Tibial nerve (tissue), 4 donors: Measurements from ENCODE around the gene STYXL1. TPM values are rescaled to one million over a fixed set of nuclear protein-coding genes. Genes with fewer than 3 reads are reported as not detected.

Experiments
- DNase-seq, 2 donors: peaks; one replicate each; pipeline ENCODE4 v3.0.0-alpha.2; 2019; ENCODE audit warnings: low spot score in 2 of 2
- H3K27ac ChIP-seq, 4 donors: fragments of 200-600 bp; sonication (generic) in 3 of 4; one replicate each; pipeline ENCODE4 v1.5.1; 2017 to 2019; ENCODE audit warnings: mild to moderate bottlenecking in 1 of 4
- H3K27me3 ChIP-seq, 2 donors: fragments of 200-600 bp; sonication (generic) in 1 of 2; one replicate each; pipeline versions ENCODE4 v1.5.1 to v1.6.0; 2017 to 2019
- H3K36me3 ChIP-seq, 3 donors: fragments of 200-600 bp; sonication (generic); one replicate each; pipeline ENCODE4 v1.5.1; 2018 to 2019
- H3K4me1 ChIP-seq, 4 donors: fragments of 200-600 bp; sonication (generic) in 3 of 4; one replicate each; pipeline ENCODE4 v1.5.1; 2017 to 2019
- H3K4me3 ChIP-seq, 4 donors: fragments of 200-600 bp; sonication (generic) in 3 of 4; one replicate each; pipeline ENCODE4 v1.5.1; 2017 to 2019; ENCODE audit warnings: mild to moderate bottlenecking in 1 of 4, moderate library complexity in 1 of 4
- H3K9me3 ChIP-seq, 4 donors: fragments of 200-600 bp; sonication (generic) in 3 of 4; one replicate each; pipeline ENCODE4 v1.5.1; 2017 to 2019
- EP300 ChIP-seq, 2 donors: sonication (generic); formaldehyde crosslinking; IDR thresholded peaks; one replicate each; pipeline ENCODE4 v1.6.1; 2017; ENCODE audit warnings: antibody characterized with exemption in 2 of 2, mild to moderate bottlenecking in 1 of 2
- POLR2A ChIP-seq, 2 donors: fragments of 450-650 bp; IDR thresholded peaks; one replicate each; pipeline ENCODE4 v1.6.1; 2017; ENCODE audit warnings: antibody characterized with exemption in 2 of 2, mild to moderate bottlenecking in 2 of 2, moderate library complexity in 2 of 2
- WGBS, 2 donors: methylation state at CpG; one replicate each; pipeline ENCODE4 v1.1.5; 2018; 5-methylcytosine and 5-hydroxymethylcytosine counted together
- total RNA-seq, 4 donors: library from RNA; depleted of rRNA; stranded (reverse); fragments of >200 nt; gene quantifications; one replicate each; pipeline ENCODE4 v1.1.0, GENCODE V29; 2016
- TF ChIP-seq, protein P1 (sequence below), 5 experiments: fragments of 200-600 bp in 3 of 5; fragments of 450-650 bp in 2 of 5; sonication (generic) in 3 of 5; IDR thresholded peaks; one replicate each; pipeline ENCODE4 v1.5.1; 2016 to 2019; ENCODE audit warnings: antibody characterized with exemption in 5 of 5, mild to moderate bottlenecking in 3 of 5, moderate library complexity in 2 of 5

The STYXL1 gene
- total RNA-seq, 4 donors from 2014 or later: 9.9 to 45.7 (median 29.0) TPM

- no peak overlapping the region for H3K27ac ChIP-seq
- H3K27me3 ChIP-seq: no peaks in the 10 kb centered on the region
- no peak for DNase-seq
- H3K9me3 ChIP-seq: peaks cover 0 to 12% (median 0%) of the 10 kb centered on the region in 4 donors
- no peak overlapping the region for H3K4me3 ChIP-seq
- no peaks in the 10 kb centered on the region for H3K36me3 ChIP-seq
- TF ChIP-seq, protein P1, sequence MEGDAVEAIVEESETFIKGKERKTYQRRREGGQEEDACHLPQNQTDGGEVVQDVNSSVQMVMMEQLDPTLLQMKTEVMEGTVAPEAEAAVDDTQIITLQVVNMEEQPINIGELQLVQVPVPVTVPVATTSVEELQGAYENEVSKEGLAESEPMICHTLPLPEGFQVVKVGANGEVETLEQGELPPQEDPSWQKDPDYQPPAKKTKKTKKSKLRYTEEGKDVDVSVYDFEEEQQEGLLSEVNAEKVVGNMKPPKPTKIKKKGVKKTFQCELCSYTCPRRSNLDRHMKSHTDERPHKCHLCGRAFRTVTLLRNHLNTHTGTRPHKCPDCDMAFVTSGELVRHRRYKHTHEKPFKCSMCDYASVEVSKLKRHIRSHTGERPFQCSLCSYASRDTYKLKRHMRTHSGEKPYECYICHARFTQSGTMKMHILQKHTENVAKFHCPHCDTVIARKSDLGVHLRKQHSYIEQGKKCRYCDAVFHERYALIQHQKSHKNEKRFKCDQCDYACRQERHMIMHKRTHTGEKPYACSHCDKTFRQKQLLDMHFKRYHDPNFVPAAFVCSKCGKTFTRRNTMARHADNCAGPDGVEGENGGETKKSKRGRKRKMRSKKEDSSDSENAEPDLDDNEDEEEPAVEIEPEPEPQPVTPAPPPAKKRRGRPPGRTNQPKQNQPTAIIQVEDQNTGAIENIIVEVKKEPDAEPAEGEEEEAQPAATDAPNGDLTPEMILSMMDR (IDR thresholded peaks at IDR 0.05): no peak
- no peak for TF ChIP-seq POLR2A (IDR thresholded peaks at IDR 0.05)
- no peak for TF ChIP-seq EP300 (IDR thresholded peaks at IDR 0.05)
- 93 to 94% methylated on average over 35 of the region's 35 CpGs for WGBS, 2 donors
- peaks cover 0 to under 1% (median 0%) of the 10 kb centered on the region in 4 donors for H3K4me1 ChIP-seq
Observed at GRCh38 chr7:76074306-76074971, 26.6 kb upstream of the STYXL1 start.

DNA sequence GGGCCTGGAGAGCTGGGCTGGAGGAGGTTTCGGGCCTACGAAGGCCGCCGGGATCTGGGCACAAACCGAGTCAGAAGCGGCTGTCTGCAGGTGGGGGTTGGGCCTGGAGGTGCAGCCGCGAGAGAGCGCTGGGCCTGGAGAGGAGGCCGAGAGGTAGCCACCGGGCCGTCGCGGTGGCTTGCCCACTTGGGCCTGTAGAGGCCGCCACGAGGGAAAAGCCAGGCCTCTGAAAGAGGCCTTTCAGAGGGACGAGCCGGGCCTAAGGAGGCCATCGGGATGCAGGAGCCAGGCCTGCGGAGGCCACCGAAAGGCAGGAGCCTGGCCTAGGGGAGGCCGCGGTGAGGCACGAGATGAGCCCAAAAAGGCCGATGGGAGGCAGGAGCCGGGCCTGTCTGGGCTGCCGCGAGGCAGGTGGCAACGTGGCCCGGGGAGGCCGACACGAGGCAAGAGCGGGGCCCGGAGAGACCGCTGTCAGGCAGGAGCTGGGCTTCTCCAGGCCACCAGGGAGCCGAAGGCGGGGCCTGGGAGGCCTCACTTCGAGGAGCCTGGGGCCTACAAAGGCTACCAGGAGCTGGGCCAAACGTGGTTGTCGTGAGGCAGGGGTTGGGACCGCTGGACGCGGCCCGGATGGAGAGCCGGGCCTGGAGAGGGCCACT, 25.7 kb upstream of the STYXL1 start:
- 93% methylated on average over 45 of the region's 45 CpGs for WGBS, 2 donors
- peaks cover 0 to 12% (median 0%) of the 10 kb centered on the region in 4 donors for H3K9me3 ChIP-seq
- no peak for DNase-seq
- H3K36me3 ChIP-seq: no peaks in the 10 kb centered on the region
- TF ChIP-seq POLR2A (IDR thresholded peaks at IDR 0.05): no peak
- TF ChIP-seq, protein P1 (IDR thresholded peaks at IDR 0.05): no peak
- no peak for TF ChIP-seq EP300 (IDR thresholded peaks at IDR 0.05)
- H3K27ac ChIP-seq: no peak overlapping the region
- H3K27me3 ChIP-seq: no peaks in the 10 kb centered on the region
- H3K4me1 ChIP-seq: peaks cover 0 to 6% (median 0%) of the 10 kb centered on the region in 4 donors
- H3K4me3 ChIP-seq: no peak overlapping the region

GRCh38 chr7:76072243-76073148, 24.7 kb upstream of the STYXL1 start:
- WGBS, 2 donors: 90 to 93% methylated on average over 47 of the region's 47 CpGs
- TF ChIP-seq, protein P1 (IDR thresholded peaks at IDR 0.05): no peak
- no peak for TF ChIP-seq EP300 (IDR thresholded peaks at IDR 0.05)
- TF ChIP-seq POLR2A (IDR thresholded peaks at IDR 0.05): no peak
- H3K27me3 ChIP-seq: no peaks in the 10 kb centered on the region

DNA sequence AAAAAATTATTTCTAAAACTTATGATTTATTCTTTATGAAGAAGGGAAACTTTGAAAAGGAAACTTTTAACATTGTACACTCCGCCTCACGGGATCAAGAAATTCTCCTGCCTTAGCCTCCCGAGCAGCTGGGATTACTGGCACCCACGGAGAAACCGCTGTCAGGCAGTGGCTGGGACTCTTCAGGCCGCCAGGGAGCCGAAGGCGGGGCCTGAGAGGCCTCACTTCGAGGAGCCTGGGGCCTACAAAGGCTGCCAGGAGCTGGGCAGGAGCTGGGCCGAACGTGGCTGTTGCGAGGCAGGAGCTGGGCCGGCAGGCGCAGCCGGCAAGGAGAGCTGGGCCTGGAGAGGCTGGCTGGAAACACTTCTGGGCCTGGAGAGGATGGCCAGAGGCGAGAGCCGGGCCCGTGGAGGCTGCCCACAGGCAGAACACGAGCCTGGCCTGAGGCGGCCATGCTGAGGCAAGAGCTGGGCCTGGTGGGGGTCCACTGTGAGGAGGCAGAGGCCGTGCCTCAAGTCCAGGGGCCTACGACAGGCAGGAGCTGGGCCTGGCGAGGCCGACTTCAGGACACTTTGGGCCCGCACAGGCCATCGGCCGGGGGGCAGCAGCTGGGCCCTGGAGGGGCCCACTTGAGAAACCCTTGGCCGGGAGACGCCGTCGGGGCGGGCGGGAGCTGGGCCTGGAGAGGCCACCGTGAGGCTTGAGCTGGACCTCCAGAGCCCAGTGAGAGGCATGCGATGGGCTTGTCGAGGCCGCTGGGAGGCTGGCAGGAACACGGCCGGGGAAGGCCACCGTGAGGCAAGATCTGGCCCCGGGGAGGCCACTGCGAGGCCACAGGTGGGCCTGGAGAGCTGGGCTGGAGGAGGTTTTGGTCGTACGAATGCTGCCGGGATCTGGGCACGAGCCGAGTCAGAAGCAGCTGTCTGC, 23.8 kb upstream of the STYXL1 start:
- DNase-seq: no peak
- WGBS, 2 donors: 88 to 90% methylated on average over 44 of the region's 47 CpGs
- no peak overlapping the region for H3K4me3 ChIP-seq
- TF ChIP-seq, protein P1 (IDR thresholded peaks at IDR 0.05): no peak
- TF ChIP-seq EP300 (IDR thresholded peaks at IDR 0.05) (no peak), POLR2A (IDR thresholded peaks at IDR 0.05) (no peak)
- peaks cover 0 to 15% (median 0%) of the 10 kb centered on the region in 3 donors for H3K36me3 ChIP-seq
- peaks cover 0 to 12% (median 0%) of the 10 kb centered on the region in 4 donors for H3K9me3 ChIP-seq
- peaks cover 0 to 6% (median 0%) of the 10 kb centered on the region in 4 donors for H3K4me1 ChIP-seq
- H3K27me3 ChIP-seq: no peaks in the 10 kb centered on the region
- H3K27ac ChIP-seq: no peak overlapping the region

More at GRCh38 chr7:76072243-76073148, 24.7 kb upstream of the STYXL1 start:
- H3K9me3 ChIP-seq: peaks cover 0 to 12% (median 0%) of the 10 kb centered on the region in 4 donors
- DNase-seq: no peak
- H3K27ac ChIP-seq: no peak overlapping the region
- H3K4me1 ChIP-seq: peaks cover 0 to 6% (median 0%) of the 10 kb centered on the region in 4 donors
- peaks cover 0 to 6% (median 0%) of the 10 kb centered on the region in 3 donors for H3K36me3 ChIP-seq
- no peak overlapping the region for H3K4me3 ChIP-seq
